HL-60 (cell line): ENCODE data around the gene MTMR1.

Source experiments
- DNase-seq, 2 experiments: peaks; one replicate each; pipeline ENCODE4 v3.0.0-alpha.2; 2010 to 2020; ENCODE audit warnings: low read depth in 1 of 2, low spot score in 1 of 2
- H3K27ac ChIP-seq: fragments of 250-450 bp; sonication (Bioruptor Pico); replicated peaks from 2 replicates; pipeline ENCODE4 v1.5.1; 2020; ENCODE audit warnings: mild to moderate bottlenecking, moderate library complexity
- H3K27me3 ChIP-seq: fragments of 250-450 bp; sonication (Bioruptor Pico); 2 replicates; pipeline ENCODE4 v1.5.1; 2021; ENCODE audit warnings: mild to moderate bottlenecking, moderate library complexity; ENCODE audit not compliant: insufficient read depth, poor library complexity, severe bottlenecking
- H3K4me3 ChIP-seq: replicated peaks from 2 replicates; pipeline ENCODE4 v1.5.1; 2011; ENCODE audit warnings: mild to moderate bottlenecking, control low read depth, low read length; ENCODE audit not compliant: insufficient read depth
- GABPA ChIP-seq: IDR thresholded peaks from 2 replicates; pipeline ENCODE4 v1.6.1; 2012; ENCODE audit warnings: low read depth
- POLR2AphosphoS5 ChIP-seq: IDR thresholded peaks from 2 replicates; pipeline ENCODE4 v1.6.1; 2012; ENCODE audit warnings: low read depth
- SPI1 ChIP-seq: IDR thresholded peaks from 2 replicates; pipeline ENCODE4 v1.6.1; 2012; ENCODE audit warnings: low read depth, mild to moderate bottlenecking, borderline replicate concordance
- TF ChIP-seq, protein P1 (sequence below): IDR thresholded peaks from one replicate; pipeline ENCODE4 v1.5.1; 2011; ENCODE audit warnings: low read length, control low read depth, inconsistent platforms; ENCODE audit not compliant: insufficient read depth
- TF ChIP-seq, protein P2 (sequence below): IDR thresholded peaks from 2 replicates; pipeline ENCODE4 v1.6.1; 2012; ENCODE audit warnings: low read depth; ENCODE audit not compliant: insufficient replicate concordance

The MTMR1 gene

DNA sequence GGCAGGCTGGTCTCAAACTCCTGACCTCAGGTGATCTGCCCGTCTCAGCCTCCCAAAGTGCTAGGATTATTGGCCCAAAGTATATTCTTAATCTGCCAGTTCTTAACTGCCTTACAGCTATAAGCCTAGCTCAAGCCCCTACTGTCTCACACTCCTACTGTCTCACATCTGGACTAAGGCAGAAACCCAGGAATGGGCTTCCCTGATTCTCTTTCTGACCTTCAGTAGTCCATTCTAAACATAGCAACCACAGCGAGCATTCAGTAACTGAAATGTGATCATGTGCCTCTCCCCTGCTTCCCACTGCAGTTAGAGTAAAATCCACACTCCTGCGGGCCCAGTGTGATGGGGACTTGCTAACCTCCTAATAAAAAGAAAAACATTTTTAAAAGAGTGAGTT, 58.9 kb downstream of the MTMR1 start:
- DNase-seq, result no peak
- Histone ChIP-seq H3K27ac (no peak overlapping the region), H3K27me3 (no peaks in the 10 kb centered on the region), H3K4me3 (no peak overlapping the region)
- TF ChIP-seq, protein P1, sequence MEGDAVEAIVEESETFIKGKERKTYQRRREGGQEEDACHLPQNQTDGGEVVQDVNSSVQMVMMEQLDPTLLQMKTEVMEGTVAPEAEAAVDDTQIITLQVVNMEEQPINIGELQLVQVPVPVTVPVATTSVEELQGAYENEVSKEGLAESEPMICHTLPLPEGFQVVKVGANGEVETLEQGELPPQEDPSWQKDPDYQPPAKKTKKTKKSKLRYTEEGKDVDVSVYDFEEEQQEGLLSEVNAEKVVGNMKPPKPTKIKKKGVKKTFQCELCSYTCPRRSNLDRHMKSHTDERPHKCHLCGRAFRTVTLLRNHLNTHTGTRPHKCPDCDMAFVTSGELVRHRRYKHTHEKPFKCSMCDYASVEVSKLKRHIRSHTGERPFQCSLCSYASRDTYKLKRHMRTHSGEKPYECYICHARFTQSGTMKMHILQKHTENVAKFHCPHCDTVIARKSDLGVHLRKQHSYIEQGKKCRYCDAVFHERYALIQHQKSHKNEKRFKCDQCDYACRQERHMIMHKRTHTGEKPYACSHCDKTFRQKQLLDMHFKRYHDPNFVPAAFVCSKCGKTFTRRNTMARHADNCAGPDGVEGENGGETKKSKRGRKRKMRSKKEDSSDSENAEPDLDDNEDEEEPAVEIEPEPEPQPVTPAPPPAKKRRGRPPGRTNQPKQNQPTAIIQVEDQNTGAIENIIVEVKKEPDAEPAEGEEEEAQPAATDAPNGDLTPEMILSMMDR, result no peak
- TF ChIP-seq, protein P2, sequence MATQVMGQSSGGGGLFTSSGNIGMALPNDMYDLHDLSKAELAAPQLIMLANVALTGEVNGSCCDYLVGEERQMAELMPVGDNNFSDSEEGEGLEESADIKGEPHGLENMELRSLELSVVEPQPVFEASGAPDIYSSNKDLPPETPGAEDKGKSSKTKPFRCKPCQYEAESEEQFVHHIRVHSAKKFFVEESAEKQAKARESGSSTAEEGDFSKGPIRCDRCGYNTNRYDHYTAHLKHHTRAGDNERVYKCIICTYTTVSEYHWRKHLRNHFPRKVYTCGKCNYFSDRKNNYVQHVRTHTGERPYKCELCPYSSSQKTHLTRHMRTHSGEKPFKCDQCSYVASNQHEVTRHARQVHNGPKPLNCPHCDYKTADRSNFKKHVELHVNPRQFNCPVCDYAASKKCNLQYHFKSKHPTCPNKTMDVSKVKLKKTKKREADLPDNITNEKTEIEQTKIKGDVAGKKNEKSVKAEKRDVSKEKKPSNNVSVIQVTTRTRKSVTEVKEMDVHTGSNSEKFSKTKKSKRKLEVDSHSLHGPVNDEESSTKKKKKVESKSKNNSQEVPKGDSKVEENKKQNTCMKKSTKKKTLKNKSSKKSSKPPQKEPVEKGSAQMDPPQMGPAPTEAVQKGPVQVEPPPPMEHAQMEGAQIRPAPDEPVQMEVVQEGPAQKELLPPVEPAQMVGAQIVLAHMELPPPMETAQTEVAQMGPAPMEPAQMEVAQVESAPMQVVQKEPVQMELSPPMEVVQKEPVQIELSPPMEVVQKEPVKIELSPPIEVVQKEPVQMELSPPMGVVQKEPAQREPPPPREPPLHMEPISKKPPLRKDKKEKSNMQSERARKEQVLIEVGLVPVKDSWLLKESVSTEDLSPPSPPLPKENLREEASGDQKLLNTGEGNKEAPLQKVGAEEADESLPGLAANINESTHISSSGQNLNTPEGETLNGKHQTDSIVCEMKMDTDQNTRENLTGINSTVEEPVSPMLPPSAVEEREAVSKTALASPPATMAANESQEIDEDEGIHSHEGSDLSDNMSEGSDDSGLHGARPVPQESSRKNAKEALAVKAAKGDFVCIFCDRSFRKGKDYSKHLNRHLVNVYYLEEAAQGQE, result no peak
- TF ChIP-seq GABPA (no peak), POLR2AphosphoS5 (no peak), SPI1 (no peak)

DNA sequence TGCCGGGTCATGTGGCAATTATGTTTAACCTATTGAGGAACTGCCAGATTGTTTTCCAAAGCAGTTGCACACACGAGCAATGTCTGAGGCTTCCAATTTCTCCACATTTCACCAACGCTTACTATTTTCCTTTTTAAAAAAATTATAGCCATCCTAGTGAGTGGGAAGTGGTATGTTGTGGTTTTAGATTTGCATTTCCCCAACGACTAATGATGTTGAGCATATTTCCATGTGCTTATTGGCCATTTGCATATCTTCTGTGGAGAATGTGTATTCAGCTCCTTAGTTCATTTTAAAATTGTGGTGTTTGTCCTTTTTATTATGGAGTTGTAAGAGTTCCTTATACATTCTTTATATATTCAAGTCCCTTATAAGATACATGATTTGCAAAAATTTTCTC, 60.2 kb downstream of the MTMR1 start:
- Histone ChIP-seq H3K27me3 (no peaks in the 10 kb centered on the region), H3K27ac (no peak overlapping the region), H3K4me3 (no peak overlapping the region)
- TF ChIP-seq, protein P1, result no peak
- TF ChIP-seq POLR2AphosphoS5 (no peak), GABPA (no peak), SPI1 (no peak)
- DNase-seq, result no peak

DNA sequence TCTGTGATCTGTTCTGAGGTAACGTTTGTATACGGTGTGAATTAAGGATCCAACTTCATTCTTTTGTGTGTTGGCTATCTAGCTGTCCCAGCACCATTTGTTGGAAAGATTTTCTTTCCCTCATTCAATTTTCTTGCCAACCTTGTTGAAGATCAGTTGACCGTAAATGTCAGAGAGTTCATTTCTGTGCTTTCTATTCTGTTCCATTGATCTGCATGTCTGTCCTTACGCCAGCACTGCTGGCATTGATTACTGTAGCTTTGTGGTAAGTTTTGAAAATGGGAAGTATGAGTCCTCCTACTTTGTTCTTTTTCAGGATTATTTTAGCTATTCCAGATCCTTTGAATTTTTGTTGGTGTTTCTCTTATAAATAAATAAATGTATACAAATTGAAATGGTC, 60.8 kb downstream of the MTMR1 start:
- DNase-seq, result no peak
- no peak for TF ChIP-seq GABPA
- TF ChIP-seq, protein P1, result no peak
- no peak for TF ChIP-seq SPI1
- H3K4me3 ChIP-seq, result no peak overlapping the region
- no peaks in the 10 kb centered on the region for H3K27me3 ChIP-seq
- H3K27ac ChIP-seq, result no peak overlapping the region

DNA sequence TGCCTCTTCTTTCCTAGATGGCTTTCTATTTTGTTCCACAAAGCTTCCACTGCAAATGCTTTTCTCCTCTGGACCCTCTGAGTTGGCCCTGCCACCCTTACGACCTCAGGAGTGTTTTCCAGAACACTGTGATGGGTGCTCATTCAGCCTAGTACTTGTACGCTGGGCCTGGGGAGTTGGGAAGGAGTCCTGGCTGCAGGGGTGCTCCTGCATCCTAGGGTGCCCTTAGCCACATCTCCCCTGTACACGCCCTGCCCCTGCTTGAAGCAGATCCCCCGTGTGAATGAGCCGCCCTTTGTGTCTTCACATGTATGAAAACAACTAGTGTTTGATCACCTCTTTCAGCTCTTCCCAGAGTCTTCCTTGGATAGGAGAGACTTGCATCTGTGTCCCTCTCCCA, 64.2 kb downstream of the MTMR1 start:
- TF ChIP-seq POLR2AphosphoS5 (no peak), SPI1 (no peak), GABPA (no peak)
- TF ChIP-seq, protein P2, result no peak
- TF ChIP-seq, protein P1, result no peak
- no peak for DNase-seq
- no peaks in the 10 kb centered on the region for H3K27me3 ChIP-seq
- H3K4me3 ChIP-seq, result no peak overlapping the region
- no peak overlapping the region for H3K27ac ChIP-seq
